ENCODE results near the gene URM1.

DNA sequence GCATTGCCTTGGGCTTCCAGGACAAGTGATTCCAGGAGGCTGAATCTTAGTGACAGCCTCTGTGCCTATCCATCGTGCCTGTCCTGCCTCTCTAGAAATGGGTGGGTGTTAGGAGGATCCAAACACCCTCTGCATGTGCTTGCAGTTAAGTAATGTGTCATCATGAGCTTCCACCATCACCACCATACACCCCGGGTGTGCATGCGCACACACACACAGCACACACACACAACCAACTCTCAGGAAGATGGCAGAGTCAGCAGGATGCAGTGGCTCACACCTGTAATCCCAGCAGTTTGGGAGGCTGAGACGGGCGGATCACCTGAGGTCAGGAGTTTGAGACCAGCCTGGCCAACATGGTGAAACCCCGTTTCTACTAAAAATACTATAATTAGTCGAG lies 26.7 kb downstream of the URM1 start:
- TF ChIP-seq, protein P1, sequence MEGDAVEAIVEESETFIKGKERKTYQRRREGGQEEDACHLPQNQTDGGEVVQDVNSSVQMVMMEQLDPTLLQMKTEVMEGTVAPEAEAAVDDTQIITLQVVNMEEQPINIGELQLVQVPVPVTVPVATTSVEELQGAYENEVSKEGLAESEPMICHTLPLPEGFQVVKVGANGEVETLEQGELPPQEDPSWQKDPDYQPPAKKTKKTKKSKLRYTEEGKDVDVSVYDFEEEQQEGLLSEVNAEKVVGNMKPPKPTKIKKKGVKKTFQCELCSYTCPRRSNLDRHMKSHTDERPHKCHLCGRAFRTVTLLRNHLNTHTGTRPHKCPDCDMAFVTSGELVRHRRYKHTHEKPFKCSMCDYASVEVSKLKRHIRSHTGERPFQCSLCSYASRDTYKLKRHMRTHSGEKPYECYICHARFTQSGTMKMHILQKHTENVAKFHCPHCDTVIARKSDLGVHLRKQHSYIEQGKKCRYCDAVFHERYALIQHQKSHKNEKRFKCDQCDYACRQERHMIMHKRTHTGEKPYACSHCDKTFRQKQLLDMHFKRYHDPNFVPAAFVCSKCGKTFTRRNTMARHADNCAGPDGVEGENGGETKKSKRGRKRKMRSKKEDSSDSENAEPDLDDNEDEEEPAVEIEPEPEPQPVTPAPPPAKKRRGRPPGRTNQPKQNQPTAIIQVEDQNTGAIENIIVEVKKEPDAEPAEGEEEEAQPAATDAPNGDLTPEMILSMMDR (IDR thresholded peaks at IDR 0.05) = no peak
- no peak for TF ChIP-seq CHD2 (IDR thresholded peaks at IDR 0.05; ENCODE audit: low read length, partially characterized antibody)
- no peak for TF ChIP-seq SMC3 (IDR thresholded peaks at IDR 0.05)
- TF ChIP-seq MAFK (IDR thresholded peaks at IDR 0.05; ENCODE audit: partially characterized antibody) = no peak
- TF ChIP-seq HDAC2 (IDR thresholded peaks at IDR 0.05) = no peak
- TF ChIP-seq FOSL2 (IDR thresholded peaks at IDR 0.05) = no peak
- no peak for TF ChIP-seq FOSL2 (CRISPR knock-in tag; IDR thresholded peaks at IDR 0.05)
- no peak for TF ChIP-seq EP300 (IDR thresholded peaks at IDR 0.05)
- TF ChIP-seq, protein P2, sequence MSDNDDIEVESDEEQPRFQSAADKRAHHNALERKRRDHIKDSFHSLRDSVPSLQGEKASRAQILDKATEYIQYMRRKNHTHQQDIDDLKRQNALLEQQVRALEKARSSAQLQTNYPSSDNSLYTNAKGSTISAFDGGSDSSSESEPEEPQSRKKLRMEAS (IDR thresholded peaks at IDR 0.05) = no peak
- TF ChIP-seq TP53 (CRISPR knock-in tag; IDR thresholded peaks at IDR 0.05) = no peak
- no peak for TF ChIP-seq RARB (CRISPR knock-in tag; IDR thresholded peaks at IDR 0.05)
- no peak for TF ChIP-seq POLR2A (IDR thresholded peaks at IDR 0.05; ENCODE audit: low read length)
- no peak for TF ChIP-seq RFX5 (IDR thresholded peaks at IDR 0.05)
- TF ChIP-seq MAZ (IDR thresholded peaks at IDR 0.05; ENCODE audit: borderline replicate concordance, low read depth, low read length) = no peak
- TF ChIP-seq REST (IDR thresholded peaks at IDR 0.05) = no peak

Measured in A549 (cell line).